Stimulated activated CD4-positive, alpha-beta T cell treated with anti-CD3 and anti-CD28 coated beads, Interleukin-1b, Interleukin-23, amount 100 ng/mL, for 48 hours (primary cell): ENCODE results near the gene EIF5B.

ENCODE experiments used
- DNase-seq: peaks from one replicate; pipeline ENCODE4 v3.0.0-alpha.2; 2020

The EIF5B gene

DNA sequence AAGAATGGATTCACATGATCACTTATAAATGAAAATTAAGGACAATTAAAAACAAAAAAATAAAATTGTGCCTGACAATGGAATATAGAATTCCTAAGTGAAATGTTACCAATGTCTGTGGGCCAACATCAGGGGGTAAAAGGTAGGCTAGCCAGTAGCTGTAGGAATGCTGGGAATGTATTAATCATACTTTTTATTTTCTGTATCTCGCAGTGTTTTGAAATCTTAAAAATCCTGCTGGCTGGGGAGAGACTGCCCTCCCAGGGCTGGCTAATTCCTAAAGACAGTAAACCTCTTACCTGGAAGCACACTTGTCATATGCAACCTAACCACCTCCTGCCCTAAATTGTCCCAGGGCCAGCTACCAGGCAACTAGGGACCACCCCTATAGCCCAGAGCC lies 82.8 kb downstream of the EIF5B start:
- DNase-seq = no peak

DNA sequence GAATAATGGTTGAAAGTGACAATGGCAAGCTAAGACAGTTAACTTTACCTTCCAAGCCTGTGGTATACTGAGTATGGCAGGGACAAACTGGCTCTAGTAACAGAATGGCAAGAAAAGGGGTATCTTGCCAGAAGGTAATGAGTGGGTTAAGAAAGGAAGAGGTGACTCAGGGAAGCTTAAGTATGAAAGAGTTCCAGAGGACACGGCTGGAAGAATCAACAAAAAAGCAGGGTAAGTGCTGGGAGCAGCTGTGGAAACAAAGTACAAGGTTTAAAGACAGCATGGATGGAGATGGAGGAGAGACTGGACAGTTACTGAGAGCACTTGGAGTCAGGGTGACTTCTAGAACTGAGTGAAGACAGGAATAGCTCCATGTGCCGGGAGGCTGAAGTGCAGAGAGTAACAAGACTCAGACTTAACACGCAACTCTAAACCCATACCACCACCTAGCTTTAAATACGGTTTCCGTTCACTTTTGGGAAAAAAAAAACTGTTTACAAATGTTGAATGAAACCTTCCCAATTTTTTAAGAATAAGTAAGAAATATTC lies 83.6 kb downstream of the EIF5B start:
- no peak for DNase-seq

DNA sequence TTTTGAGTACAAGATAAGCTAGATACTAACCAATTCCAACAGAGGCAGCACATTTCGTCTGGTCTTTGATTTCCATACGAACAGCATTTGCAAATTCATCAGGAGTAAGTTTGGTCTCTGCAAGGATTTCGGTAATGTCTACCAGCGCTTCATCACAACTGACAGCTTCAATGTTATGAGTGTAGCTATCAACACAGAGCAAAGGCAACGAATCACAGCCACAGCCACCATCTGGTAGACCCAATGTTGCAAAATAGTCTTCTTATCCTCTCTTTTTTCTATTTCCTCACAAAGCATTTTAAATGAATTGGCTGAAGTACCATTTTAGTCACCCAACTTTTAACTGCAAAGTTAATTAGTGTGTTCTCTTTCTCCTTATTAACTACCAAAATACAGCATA lies 84.3 kb downstream of the EIF5B start:
- DNase-seq = no peak

DNA sequence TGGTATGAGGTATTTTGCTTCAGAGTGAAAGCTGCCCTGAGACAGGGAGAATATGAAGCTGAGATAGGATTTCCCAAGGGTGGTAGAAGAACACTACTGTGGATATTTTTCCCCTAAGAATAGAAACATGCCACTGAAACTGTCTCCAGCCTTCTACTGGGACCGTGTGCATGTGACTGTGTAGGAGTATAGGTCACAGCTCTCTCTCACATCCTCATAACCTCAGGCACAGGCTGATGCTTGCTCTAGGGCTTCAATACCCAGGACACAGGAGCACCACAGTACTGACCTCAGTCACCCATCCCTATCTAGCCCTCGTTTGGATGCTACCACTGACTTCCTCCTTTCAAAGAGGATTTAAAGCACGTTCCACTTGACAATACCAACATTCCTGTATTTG lies 85.4 kb downstream of the EIF5B start:
- DNase-seq = no peak

DNA sequence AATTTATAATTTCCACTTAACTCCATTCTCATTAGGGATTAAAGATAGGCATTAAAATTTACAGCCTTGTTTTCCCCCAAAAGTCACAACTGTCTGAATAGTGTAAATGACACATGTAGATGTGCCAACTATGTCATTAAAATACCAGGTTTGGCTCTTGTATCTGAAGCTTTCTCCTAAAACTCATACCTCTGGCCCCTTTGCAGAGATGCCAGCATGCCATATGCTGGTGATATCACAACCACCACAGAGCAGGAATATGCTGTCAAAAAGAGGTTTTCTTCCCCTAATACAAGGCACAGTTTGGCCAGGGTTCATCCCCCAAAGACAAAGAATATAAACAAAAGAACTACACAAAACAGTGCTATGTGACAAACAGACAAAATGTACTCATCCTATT lies 87.2 kb downstream of the EIF5B start:
- DNase-seq = no peak

DNA sequence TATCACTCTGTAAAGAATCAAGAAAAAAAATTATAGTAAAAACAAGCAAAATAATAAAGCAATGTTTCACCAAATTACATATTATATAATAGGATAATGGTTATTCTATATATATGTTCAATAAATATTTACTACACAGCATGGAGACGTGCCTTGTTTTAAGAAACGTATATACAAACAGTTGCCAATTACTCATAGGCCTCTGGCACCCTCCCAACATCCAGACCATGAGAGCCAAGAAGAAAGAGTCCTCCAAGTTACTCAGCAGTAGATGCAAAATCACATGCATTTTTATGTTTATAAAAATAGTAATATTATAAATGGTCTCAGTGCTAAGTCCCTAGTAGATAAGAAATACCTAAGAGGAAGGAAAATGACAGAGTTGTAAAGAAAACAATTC lies 87.8 kb downstream of the EIF5B start:
- DNase-seq = no peak

DNA sequence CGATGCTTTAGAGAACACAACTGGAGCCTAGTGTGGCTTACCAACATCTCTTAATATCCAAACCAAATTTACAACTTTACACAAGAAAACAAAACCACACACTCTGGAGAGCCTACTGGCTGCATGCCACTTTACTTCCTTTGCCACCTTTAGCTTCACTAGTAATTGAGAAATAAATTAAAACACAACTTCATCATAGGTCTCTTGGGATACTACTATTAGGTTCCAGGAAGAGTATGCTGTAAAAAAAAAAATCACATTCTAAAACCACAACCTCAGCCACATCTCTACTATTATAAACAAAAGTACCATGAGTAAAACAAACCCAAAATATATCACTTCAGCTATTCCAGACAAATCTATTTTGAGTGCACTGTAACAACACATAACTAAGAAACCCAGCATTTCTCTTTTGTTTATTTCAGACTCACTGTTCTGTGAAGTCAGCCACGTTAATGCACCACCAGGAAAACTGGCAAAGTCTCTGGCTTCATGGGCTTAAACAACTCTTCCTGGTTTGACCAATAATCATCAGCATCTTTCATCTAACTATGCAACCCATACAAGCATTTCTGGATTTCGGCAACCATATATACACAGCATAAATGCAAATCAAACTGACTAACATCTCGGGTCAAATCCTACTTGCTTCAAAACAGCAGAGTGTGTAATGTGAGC lies 93.6 kb downstream of the EIF5B start:
- no peak for DNase-seq

DNA sequence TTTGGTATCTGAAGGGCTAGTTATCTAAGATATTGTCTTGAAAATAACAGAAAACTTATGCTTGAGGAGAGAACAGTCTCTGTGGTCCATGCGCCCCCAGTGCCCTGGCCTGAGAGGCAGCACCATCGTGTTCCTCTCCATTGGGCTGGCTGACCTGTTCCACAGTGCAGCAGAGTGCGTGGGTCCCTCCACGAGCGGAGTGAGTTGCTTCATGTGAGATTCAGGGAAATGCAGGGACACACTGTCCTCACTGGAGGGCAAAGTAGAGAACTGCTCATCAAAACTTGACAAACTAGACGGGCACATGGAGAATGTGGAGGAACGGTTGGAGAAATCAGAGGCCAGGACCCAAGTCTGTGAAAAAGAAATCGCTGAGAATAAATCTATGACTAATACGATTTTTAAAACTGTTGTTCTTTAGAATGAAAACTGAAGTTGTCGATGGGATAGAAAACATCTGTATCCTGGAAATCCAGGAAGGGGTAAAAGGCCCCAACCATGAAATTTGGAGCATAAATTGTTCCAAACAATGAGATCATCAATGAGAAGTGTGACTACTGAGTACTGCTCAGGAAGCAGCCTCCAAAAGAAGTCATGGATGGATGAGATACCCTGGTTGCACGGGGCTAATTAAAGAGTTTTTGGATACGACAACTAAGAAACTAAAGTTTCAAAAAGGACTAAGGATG lies 94.5 kb downstream of the EIF5B start:
- DNase-seq = no peak

DNA sequence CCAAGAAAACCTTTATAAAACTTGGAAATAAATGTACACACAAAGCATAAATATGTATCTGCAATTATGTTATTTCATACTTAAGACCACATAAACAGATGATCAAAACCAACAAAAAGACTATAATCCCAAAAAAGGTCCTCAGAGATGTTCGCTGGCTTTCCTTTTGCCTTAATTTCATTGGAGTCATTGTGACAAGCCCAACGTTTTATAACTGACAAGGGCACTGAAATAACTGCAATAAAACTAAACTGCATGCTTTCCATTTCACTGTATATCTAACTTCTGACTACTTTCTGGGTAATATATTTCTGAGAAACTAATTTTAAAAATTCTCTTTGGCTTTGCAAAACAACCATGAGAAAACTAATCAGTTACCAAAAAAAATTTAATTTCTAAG lies 96.2 kb downstream of the EIF5B start:
- DNase-seq = no peak

DNA sequence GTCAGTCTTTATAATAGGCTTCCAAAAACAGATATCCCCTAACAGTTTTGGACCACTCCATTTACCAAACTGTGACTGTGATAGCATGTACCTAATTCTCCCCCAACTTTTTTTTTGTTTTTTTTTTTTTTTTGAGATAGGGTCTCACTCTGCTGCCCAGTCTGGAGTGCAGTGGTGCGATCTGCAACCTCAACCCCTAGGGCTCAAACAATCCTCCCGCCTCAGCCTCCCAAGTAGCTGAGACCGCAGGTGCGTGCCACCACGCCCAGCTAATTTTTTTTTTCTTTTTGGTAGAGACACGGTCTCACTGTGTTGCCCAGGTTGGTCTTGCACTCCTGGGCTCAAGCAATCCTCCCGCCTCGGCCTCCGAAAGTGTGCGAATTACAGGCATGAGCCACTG lies 99.7 kb downstream of the EIF5B start:
- DNase-seq = no peak

DNA sequence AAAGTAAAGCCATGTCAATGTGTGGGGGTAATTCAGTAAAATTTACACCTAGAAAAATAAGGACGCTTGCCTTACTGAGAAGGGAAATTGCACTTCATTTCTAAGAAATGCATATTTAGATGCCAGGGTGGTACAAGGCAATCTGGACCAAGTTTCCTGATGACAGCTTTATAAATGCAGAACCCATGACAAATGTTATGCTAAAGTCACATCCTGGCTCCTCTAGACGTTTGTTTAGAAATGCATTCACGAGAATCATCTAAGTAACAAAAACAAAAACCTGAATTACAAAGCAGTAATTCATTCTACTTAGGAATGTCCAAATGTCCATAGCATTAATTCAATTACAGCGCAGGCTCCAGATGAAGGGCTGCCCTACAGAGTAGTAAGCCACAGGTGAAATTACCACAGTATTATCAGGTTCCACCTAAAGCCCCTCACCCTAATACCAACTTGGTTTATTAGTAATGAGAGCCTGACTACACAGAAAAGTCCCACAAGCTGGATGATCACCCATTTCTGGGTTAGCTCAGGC lies 102.8 kb downstream of the EIF5B start:
- no peak for DNase-seq

DNA sequence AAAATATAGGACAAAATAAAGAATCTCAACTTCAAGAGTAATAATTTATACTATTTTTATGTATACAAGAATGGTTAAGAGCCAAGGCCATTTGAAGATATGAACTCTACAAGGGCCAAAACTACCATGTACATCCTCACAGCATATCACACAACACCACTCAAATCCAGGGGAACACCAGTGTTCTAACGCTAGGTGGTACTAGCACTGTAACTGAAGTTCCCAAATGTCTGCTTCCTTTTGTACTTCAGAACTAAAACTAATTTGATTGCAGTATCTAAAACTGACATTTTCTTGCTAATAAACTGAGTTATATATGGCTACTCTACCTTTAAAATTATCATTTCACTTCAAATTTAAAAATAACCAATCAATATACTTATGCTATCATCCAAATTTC lies 105.6 kb downstream of the EIF5B start:
- no peak for DNase-seq

DNA sequence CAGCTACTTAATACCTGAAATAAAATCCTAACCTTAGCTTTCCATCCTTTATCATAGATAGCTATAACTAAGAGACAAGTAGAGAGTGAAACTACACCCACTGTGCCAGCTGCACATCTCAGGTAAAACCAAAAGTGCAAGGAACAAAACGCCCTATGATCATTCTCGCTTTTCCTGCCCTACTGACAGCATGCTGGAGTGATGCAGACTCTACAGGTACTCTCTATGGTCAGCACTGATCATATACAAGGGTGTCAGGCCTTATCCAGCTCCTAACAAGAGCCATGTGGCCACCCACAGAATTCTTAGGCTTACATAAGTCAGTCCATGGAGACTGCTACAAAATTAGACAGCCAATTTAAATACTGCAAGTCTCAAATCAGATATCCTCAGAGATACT lies 107.0 kb downstream of the EIF5B start:
- DNase-seq = no peak

DNA sequence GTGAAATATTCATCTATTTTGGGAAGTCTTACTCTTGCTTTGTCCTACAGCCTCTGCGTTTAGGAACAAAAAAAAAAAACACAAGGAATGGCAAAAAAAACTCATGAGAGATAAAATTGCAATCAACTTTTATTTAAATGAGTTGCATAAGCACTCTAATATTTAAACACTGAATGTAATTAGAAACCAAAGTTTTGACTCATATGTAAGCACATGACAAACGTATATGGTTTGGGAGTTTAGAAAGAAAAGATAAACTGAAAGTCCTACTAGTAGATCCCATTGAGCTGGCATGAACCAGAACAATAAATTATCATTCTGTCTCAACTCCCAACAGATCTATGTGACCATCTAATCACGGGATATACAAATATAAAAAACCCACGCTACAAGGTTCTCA lies 107.9 kb downstream of the EIF5B start:
- DNase-seq = no peak

DNA sequence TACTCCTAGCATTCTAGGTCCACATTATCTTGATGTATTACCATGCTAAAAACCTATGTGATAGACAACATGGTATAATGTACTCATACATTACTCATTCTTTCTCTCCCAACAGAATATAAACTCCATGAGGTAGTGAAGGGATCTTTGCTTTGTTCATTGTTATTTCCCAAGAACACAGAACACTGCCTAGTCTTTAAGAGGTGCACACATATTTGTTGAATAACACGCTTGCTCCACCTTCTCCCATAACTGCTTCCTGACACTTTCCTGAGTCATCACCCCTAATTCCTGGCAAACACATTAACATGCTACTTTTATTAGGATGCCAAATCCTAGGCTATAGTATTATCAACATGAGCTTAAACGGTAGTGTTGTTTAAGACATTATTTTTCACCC lies 111.4 kb downstream of the EIF5B start:
- DNase-seq = no peak

DNA sequence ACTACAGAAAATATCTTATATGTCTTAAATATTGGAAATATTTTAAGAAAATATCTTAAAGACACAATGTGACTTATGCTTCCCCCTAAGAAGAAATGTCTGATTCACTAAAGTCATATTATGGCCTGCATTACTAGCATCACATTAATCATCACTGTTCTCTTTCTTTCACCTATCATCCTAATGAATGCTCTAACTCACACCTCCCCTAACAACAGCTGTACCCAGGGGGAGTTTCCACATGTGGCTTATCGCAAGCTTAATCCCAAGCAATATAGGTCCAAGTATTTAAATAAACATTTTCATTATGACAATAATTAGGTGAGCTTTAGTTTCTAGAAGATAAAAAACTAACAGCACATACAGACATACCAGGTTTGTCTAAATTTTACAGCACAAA lies 113.0 kb downstream of the EIF5B start:
- no peak for DNase-seq
